ENCODE data around the gene HABP2.
A peak's percentile ranks its signal among the peaks of the same experiment; 100 is the strongest.

HABP2 gene

DNA sequence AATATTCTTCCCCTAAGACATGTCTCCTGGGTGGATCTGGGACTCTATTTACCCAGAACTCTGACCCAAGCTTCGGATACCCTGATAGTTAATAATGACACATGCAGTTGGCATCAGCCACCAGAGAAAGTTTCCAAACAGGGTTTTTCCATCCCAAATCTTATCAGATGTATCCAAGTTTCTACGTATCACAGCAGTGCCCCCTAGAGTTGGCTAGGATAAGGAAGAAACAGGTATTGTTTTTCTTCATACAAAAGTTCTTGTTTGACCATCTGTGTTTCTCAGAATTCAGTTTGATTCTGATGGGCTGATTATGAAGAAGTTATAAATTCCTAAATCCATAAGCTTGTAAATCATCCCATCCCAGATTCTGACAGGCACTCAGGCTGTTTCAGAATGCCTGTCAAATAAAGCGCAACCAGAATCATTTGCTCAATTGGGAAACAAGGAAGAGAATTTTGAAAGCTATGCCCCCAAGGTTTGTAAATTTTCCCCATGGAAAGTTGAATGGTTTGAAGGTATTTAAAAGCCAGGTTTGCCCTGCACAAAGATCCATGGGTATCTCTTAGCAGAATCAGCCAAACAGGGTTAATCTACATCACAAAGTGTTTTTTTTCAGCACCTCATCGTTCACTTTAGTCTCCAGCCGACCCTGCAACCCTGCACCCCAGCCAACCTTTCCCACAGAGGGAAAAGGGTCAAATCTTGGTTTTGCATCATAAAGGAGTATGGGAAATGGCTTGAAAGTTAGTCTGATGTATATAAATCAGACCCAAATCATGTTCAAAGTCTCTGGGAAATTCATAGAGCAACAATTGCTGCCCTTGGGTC lies 63.6 kb downstream of the HABP2 start:
- H3K4me3 ChIP-seq (ENCODE audit: low read depth, low read length) = no peak overlapping the region
- TF ChIP-seq, protein P1, sequence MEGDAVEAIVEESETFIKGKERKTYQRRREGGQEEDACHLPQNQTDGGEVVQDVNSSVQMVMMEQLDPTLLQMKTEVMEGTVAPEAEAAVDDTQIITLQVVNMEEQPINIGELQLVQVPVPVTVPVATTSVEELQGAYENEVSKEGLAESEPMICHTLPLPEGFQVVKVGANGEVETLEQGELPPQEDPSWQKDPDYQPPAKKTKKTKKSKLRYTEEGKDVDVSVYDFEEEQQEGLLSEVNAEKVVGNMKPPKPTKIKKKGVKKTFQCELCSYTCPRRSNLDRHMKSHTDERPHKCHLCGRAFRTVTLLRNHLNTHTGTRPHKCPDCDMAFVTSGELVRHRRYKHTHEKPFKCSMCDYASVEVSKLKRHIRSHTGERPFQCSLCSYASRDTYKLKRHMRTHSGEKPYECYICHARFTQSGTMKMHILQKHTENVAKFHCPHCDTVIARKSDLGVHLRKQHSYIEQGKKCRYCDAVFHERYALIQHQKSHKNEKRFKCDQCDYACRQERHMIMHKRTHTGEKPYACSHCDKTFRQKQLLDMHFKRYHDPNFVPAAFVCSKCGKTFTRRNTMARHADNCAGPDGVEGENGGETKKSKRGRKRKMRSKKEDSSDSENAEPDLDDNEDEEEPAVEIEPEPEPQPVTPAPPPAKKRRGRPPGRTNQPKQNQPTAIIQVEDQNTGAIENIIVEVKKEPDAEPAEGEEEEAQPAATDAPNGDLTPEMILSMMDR (IDR thresholded peaks at IDR 0.05; ENCODE audit: control insufficient read depth, extremely low read depth, insufficient read depth) = peak; percentile 55
- no peak for DNase-seq (ENCODE audit: low read depth)

DNA sequence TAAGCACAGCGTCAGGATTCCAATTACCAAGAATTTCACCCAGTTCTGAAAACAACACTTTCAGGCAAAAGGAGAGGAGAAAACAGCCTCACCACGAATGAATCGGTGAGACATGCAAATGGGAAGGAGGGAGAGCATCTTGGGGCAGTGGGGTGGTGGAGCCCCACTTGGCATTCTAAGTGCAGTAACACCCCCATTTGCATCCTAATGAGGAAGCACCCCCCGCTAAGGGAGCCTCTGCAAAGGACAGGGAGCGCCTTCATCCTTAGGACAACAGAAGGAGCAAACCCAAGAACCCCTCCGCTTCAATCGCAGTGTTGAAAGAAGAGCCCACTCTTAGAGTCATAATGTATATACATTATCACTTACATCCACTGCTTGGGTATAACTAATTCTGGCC lies 64.2 kb downstream of the HABP2 start:
- TF ChIP-seq, protein P1 (IDR thresholded peaks at IDR 0.05; ENCODE audit: control insufficient read depth, extremely low read depth, insufficient read depth) = no peak
- no peak overlapping the region for H3K4me3 ChIP-seq (ENCODE audit: low read depth, low read length)
- no peak for DNase-seq (ENCODE audit: low read depth)

DNA sequence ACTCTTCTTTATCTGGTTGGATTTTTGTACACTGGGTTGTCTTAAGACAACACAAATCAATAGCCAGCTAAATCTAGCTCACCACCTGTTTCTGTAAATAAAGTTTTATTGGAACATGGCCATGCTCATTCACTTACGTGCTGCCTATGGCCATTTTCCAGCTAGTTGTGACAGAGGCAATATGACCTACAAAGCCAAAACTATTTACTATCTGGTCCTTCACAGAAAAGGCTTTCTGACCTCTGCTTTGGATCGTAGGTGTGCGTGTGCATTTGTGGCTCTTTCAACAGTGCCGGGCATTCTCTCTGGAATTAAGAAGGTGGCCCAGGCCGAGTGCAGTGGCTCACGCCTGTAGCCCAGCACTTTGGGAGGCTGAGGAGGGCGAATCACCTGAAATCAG lies 65.5 kb downstream of the HABP2 start:
- DNase-seq (ENCODE audit: low read depth) = peak; percentile 63
- TF ChIP-seq, protein P1 (IDR thresholded peaks at IDR 0.05; ENCODE audit: control insufficient read depth, extremely low read depth, insufficient read depth) = no peak
- no peak overlapping the region for H3K4me3 ChIP-seq (ENCODE audit: low read depth, low read length)

DNA sequence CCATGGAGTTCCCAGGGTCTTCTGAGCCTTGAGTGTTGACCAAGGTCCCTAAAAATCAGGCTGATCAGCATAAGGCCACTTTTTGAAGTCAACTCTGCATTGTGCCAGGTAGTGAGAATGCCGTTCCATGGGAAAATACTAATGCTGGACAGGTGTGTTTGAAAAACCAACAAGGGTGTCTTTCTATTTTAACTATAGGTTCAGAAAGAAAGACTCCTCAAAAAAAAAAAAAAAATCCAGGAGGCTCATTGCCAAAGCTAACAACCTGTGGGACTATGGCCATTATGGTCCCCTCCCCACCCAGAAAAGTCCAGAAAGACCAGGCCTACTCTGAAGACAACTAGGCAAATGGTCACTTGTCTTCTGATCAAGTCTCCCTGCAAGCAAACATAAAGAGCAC lies 66.5 kb downstream of the HABP2 start:
- no peak overlapping the region for H3K4me3 ChIP-seq (ENCODE audit: low read depth, low read length)
- DNase-seq (ENCODE audit: low read depth) = no peak
- TF ChIP-seq, protein P1 (IDR thresholded peaks at IDR 0.05; ENCODE audit: control insufficient read depth, extremely low read depth, insufficient read depth) = no peak

DNA sequence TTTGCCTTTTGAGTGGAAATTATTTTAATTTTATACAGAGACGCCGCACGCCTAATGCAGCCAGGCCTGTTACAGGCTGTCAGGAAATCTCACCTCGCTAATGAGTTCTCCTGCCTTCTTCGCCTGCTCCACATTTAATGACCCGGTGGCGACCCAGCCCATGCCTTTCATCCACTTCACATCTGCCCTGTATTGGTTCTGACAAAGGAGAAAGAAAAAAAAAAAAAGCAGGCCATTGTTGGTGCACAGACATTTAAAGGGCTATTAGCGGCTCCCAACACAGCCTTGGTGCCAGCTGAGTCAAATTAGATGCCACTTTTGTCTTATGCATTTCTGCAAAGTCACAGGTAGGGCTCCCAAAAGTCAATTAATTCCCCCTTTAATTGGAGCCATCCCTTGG lies 67.7 kb downstream of the HABP2 start:
- H3K4me3 ChIP-seq (ENCODE audit: low read depth, low read length) = no peak overlapping the region
- TF ChIP-seq, protein P1 (IDR thresholded peaks at IDR 0.05; ENCODE audit: control insufficient read depth, extremely low read depth, insufficient read depth) = no peak
- no peak for DNase-seq (ENCODE audit: low read depth)

DNA sequence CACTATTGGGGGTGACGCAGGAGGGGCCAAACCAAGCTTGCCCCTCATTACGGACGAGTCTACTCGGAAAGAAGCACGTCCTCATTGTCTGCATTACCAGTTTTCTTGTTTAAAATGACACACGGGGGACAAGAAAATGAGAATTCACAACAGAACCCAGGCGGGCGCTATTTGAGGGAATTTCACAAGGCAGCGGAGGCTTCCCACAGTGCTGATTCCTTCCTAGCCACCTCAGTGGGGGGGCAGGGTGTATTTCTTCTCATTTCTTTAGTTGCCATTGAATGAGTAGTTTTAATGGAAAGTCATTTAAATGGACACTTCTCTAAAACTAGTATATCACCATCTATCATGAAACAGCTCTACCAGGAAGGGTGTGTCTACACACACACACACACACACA lies 68.1 kb downstream of the HABP2 start:
- no peak for DNase-seq (ENCODE audit: low read depth)

More for the DNA sequence above, 68.1 kb downstream of the HABP2 start:
- TF ChIP-seq, protein P1 (IDR thresholded peaks at IDR 0.05; ENCODE audit: control insufficient read depth, extremely low read depth, insufficient read depth) = no peak
- no peak overlapping the region for H3K4me3 ChIP-seq (ENCODE audit: low read depth, low read length)

All from LNCaP clone FGC (cell line).